ENCODE data around the gene ZGPAT. TPM values are rescaled to one million over a fixed set of nuclear protein-coding genes. Genes with fewer than 3 reads are reported as not detected.
A peak's percentile ranks its signal among the peaks of the same experiment; 100 is the strongest.

The ZGPAT gene
- total and polyA plus RNA-seq, 2 of the 13 experiments (the other 11 are each of a cell fraction or from before 2014, with no cell fraction given), result 23.0 to 41.9 TPM

DNA sequence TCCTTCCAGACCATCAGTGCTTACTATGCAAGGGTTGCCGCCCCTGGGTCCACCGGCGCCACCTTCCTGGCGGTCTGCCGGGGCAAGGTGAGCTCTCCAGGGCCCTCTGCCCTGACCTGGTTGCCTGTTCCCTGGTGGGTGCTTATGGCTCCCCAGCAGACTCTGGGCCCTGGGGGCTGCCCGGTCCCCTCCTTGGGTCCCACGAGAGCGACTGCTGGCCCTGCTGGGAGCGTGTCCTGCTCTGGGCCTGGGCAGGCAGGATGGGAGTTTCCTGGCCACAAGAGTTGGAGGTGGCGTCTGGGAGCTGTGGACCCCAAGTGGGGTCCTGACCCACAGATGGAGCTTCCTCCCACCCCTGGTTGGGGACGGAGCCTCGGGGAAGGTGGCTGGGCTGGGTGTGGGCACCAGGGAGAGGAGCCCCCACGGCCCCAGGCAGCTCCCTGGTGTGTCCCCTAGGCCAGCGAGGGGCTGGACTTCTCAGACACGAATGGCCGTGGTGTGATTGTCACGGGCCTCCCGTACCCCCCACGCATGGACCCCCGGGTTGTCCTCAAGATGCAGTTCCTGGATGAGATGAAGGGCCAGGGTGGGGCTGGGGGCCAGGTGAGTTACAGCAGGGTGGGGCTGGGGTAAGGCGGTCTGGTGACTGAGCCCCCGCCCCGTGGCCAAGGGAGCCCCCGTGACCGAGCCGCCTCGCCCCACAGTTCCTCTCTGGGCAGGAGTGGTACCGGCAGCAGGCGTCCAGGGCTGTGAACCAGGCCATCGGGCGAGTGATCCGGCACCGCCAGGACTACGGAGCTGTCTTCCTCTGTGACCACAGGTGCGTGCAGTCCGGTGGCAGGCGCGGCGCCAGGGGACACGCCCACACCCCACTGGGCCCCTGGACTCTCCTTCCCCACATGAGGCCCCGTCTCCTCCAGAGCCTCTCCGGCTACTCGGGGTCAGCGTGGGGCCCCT is 18.5 kb upstream of the ZGPAT start (continued):
- TF ChIP-seq, protein P1, sequence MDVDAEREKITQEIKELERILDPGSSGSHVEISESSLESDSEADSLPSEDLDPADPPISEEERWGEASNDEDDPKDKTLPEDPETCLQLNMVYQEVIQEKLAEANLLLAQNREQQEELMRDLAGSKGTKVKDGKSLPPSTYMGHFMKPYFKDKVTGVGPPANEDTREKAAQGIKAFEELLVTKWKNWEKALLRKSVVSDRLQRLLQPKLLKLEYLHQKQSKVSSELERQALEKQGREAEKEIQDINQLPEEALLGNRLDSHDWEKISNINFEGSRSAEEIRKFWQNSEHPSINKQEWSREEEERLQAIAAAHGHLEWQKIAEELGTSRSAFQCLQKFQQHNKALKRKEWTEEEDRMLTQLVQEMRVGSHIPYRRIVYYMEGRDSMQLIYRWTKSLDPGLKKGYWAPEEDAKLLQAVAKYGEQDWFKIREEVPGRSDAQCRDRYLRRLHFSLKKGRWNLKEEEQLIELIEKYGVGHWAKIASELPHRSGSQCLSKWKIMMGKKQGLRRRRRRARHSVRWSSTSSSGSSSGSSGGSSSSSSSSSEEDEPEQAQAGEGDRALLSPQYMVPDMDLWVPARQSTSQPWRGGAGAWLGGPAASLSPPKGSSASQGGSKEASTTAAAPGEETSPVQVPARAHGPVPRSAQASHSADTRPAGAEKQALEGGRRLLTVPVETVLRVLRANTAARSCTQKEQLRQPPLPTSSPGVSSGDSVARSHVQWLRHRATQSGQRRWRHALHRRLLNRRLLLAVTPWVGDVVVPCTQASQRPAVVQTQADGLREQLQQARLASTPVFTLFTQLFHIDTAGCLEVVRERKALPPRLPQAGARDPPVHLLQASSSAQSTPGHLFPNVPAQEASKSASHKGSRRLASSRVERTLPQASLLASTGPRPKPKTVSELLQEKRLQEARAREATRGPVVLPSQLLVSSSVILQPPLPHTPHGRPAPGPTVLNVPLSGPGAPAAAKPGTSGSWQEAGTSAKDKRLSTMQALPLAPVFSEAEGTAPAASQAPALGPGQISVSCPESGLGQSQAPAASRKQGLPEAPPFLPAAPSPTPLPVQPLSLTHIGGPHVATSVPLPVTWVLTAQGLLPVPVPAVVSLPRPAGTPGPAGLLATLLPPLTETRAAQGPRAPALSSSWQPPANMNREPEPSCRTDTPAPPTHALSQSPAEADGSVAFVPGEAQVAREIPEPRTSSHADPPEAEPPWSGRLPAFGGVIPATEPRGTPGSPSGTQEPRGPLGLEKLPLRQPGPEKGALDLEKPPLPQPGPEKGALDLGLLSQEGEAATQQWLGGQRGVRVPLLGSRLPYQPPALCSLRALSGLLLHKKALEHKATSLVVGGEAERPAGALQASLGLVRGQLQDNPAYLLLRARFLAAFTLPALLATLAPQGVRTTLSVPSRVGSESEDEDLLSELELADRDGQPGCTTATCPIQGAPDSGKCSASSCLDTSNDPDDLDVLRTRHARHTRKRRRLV (CRISPR knock-in tag; IDR thresholded peaks at IDR 0.05), result no peak
- TF ChIP-seq HES4 (CRISPR knock-in tag; IDR thresholded peaks at IDR 0.05; ENCODE audit: borderline replicate concordance), result 0 out of 2 replicates have a peak, but pooled peaks have one; percentile 8
- no peak for TF ChIP-seq ZNF101 (CRISPR knock-in tag; IDR thresholded peaks at IDR 0.05; ENCODE audit: borderline replicate concordance, low read depth)
- TF ChIP-seq ZBTB20 (CRISPR knock-in tag; IDR thresholded peaks at IDR 0.05; ENCODE audit: borderline replicate concordance, low read depth), result no peak
- TF ChIP-seq KDM1A (CRISPR knock-in tag; IDR thresholded peaks at IDR 0.05), result no peak
- TF ChIP-seq, protein P2, sequence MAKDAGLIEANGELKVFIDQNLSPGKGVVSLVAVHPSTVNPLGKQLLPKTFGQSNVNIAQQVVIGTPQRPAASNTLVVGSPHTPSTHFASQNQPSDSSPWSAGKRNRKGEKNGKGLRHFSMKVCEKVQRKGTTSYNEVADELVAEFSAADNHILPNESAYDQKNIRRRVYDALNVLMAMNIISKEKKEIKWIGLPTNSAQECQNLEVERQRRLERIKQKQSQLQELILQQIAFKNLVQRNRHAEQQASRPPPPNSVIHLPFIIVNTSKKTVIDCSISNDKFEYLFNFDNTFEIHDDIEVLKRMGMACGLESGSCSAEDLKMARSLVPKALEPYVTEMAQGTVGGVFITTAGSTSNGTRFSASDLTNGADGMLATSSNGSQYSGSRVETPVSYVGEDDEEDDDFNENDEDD (CRISPR knock-in tag; IDR thresholded peaks at IDR 0.05; ENCODE audit: borderline replicate concordance), result no peak
- peak; percentile 94 for TF ChIP-seq AGO1 (IDR thresholded peaks at IDR 0.05; ENCODE audit: low read depth, low read length, poor library complexity, severe bottlenecking)
- TF ChIP-seq GFI1 (CRISPR knock-in tag; IDR thresholded peaks at IDR 0.05; ENCODE audit: borderline replicate concordance), result no peak
- TF ChIP-seq ZNF10 (CRISPR knock-in tag; IDR thresholded peaks at IDR 0.05; ENCODE audit: borderline replicate concordance, low read depth), result no peak
- TF ChIP-seq MATR3 (CRISPR knock-in tag; IDR thresholded peaks at IDR 0.05), result 0 out of 2 replicates have a peak, but pooled peaks have one; percentile 32
- TF ChIP-seq CEBPG (CRISPR knock-in tag; IDR thresholded peaks at IDR 0.05), result no peak
- TF ChIP-seq ZNF543 (CRISPR knock-in tag; IDR thresholded peaks at IDR 0.05), result no peak
- peak; percentile 5; the same call in 1 of the 2 replicates for TF ChIP-seq KDM3A (CRISPR knock-in tag; IDR thresholded peaks at IDR 0.05; ENCODE audit: low read depth)
